Limb (tissue), 2 donors: ENCODE measurements around the gene ZIC4.

Experiments used
- DNase-seq, 2 donors: peaks; one replicate each; pipeline ENCODE4 v3.0.0-alpha.2; 2016; ENCODE audit errors: extremely low spot score in 2 of 2

The ZIC4 gene

DNA sequence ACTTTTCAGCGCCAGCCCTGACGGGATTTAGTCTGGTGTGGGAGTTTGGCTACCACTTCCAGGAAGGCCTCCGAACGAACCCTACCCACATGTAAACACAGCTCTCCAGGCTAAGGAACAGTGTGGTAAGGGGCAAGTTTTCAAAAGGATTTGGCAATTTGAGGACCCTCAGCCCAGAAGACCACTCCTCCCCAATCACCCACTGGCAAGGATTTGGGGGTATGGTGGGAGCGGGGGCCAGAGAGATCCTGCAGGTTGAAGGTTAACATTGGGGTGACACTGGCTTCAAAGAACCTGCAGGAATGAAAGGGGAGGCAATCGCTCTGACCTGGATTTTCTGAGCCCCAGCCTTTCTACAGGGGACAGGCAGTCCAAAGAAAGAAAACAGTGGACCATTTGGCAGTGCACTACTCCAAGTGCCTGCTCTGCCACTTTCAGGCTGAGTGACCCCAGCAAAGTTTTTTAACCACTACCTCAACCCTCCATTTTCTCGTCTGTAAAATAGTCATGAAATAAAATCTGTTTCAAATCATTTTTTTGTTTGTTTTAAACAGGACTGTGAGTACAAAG, 34.5 kb downstream of the ZIC4 start:
- no peak for DNase-seq

DNA sequence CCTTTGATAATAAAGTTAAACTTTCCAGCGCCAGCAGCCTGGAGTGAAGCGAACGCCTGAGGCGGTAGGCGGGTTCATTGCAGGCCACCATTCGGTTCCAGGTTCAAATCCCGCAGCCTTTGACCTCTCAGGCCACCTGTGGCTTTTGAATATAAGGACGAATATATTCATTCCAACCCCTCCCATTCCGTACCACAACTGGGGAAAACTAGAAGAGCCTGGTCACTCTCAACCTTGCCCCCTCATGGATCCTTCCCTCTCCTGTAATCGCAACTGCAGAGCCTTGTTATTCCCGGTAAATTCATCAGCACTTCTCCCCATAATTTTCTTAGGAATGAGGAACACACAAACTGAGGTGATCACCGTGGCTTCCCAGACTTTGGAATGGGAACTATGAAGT, 35.2 kb downstream of the ZIC4 start:
- no peak for DNase-seq

- DNase-seq = peak in 1 of 2 donors; percentile 61
Measured at GRCh38 chr3:147370349-147370748, 36.0 kb downstream of the ZIC4 start.

GRCh38 chr3:147369661-147370123, 36.7 kb downstream of the ZIC4 start:
- peak in 1 of 2 donors; percentile 73 for DNase-seq

DNA sequence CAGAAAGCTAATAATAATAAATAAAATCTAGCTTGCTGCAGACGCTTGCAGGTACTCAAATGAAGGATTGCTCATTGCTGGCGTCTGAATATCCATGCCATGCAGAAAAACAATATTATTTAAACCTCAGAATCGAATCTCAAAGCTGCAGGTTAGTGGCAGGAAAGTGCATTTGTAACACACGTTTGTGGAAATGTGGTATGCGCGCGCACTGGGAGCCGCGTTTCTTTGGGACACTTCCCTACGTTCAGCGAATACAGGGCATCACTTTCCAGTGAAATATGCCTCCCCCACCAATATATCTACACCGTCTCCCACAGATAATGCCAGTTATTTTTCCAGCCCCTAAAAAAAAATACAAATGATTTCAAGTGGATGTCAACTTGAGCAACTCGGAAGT, 37.1 kb downstream of the ZIC4 start:
- peak in 1 of 2 donors; percentile 43 for DNase-seq

DNA sequence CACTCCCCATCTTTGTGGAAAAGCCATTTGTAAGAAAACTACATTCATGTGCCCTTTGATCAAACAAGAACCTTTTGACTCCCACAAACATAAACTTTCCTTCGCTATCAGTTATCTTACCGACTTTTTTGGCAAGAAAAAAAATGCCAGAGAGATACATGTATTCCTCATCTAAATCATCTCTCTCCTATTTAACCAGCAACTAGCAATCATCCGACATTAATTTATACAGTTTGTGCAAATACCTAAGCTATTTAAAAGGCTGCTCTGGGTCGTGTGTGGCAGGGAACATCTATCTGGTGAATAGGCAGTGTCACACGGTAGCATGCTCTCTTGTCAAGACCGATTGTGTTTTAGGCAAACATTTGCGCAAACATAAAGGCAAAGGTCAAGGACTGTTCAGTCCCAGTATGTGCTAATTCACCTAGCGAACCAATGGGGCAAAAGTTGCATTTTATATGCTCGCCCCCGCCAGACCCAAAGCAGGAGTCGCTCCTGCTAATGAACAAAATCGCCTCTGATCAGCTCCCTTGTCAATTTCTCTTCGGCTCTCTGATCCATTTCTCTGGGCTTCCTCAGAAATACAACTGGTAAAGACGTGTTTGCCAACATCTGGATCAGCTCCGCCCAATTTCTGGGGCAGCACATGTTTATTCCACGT, 37.7 kb downstream of the ZIC4 start:
- DNase-seq = peak in 1 of 2 donors; percentile 58

DNA sequence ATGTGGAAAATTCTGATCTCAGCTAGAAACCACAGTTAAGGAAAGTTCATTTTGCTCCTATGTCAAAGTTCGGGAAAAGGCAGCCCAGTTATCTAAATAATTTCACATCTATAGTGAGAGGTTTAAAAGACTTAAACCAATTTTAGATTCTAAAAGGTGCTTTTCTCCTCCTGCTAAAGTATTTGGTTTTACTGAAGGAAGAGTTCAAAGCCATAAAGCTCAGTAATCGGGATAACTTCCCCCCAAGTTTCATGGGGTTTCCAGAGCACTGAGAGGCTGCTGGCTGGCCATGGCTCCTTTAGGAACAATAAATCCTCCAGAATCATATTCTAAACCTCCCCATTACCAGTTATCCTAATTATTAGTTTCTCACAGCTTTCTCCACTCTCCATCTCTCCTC, 38.2 kb downstream of the ZIC4 start:
- DNase-seq = no peak

DNA sequence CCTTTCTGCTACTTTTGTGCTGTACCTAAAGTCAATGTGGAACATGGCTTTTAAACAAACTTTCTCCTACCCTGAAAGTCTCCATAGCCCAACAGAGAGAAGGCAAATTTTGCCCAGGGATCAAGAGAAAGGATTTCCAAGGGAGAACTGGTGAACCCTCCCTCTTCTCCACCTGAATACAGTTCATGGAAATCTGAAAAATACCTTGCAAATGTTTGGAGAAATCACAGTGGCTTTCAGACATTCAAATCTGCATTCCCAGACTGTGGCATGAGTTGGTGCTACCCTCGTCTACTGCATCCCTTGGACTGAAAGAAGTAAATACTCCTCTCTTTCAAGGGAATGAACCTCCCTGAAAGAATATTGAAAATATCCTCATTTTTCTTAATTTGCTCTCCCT, 38.7 kb downstream of the ZIC4 start:
- DNase-seq = no peak

GRCh38 chr3:147365196-147366115, 40.9 kb downstream of the ZIC4 start:
- DNase-seq = no peak

DNA sequence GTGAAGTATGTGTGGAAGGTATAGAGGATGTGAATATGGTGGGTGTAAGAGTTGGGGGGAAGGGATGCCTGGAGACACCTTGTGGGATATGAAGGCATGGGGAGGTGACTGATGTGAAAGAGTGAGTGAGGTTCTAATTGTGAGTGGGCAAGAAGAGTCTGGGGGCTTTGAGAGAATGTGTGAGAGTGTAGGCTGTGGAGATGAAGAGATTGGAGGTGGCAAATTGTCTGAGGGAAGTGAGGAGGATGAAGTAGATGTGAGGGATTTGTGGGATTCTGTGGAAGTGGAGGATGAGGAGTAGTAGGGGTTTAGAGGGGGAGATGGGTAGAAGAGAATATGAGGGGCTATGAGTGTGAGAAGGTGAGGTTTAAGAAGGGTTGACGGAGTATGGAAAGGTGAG, 41.6 kb downstream of the ZIC4 start:
- DNase-seq = no peak

- DNase-seq = peak in 1 of 2 donors; percentile 68
Measured at GRCh38 chr3:147361454-147362420, 44.6 kb downstream of the ZIC4 start.

DNA sequence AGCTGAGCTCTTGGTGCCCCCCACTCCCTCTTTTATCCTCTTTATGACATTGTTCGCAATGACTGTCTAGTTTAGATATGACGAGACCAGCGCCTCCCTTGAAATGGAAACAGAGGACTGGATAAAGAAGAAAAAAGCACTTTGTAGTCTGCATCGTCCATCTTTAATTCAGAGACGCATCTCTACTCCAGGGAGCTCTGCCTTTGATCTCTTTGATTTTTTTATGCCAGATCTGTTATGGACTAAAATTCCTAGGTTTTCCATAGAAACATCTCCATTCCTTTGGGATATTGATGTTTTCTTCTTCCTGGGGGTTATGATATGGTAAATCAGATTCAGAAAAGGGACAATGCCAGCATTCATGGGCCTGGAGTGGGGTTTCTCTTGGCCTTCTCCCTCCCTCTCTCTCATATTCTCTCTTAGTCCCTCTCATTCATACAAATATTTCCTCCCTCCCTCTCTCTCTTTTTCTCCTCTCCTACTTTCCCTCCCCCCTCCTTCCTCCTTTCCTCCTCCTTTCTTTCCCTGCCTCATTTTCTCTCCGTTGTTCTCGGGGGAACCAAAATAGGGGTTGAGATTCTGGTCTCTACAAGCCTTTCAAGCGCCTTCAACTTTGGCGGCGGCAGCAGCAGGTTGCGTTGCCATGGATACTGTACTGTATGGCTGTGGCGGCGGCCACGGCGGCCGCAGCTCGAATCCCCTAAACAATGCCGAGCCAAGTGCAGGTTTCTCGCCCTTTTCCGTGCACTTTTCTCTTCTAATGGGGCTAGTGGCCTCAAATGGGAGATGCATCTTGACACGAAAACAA, 45.5 kb downstream of the ZIC4 start:
- DNase-seq = peak; percentile 44 to 72

GRCh38 chr3:147360051-147360439, 46.3 kb downstream of the ZIC4 start:
- DNase-seq = no peak

GRCh38 chr3:147359177-147360050, 46.9 kb downstream of the ZIC4 start:
- DNase-seq = no peak

DNA sequence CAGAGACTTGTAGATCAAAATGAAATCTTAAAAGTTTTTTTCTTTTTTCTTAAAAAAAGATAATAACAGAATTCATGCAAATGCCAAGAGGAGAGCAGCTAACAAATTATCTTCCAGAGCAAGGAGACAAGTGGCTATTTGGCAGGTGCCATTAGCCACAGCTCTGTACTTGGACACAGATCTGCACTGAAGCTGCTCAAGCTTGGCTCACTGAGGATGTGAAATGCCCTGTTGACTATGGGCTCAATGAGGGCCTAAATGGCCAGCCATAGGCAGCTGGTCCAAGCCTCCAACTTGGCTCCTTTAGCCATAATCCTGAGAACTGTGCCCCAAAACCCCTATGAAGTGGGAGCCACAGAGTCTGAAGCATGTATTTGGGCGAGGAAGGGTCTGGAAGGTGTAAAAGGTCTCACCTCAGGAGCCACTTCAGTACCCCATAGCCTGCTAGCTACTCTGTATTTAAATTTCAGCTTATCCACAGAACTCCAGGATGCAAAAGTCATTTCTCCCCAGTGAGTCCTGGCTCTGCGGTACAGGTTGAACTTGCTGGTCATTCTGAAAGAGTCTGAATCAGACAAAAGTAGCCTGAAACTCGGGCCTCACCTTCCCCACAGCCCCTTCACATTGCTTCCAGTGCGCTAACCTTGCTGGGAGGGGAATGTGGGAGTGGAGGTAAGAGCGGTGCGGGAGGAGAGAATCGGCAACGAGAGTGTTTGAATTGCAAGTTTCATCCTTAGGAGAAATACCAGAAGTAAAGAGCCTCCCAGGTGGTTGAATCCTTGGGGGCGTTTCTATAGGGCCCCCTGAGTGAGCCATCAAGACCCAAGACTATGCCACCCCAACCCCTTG, 48.0 kb downstream of the ZIC4 start:
- DNase-seq = no peak

- DNase-seq = peak in 1 of 2 donors; percentile 65
Measured at GRCh38 chr3:147356909-147357900, 49.1 kb downstream of the ZIC4 start.
